ENCODE measurements around the gene IQCM.
"Not testable (repeated sequence)": the region's sequence is repeated elsewhere in the genome, so short reads cannot be mapped to it uniquely, and the experiment has no call there.

IQCM gene

DNA sequence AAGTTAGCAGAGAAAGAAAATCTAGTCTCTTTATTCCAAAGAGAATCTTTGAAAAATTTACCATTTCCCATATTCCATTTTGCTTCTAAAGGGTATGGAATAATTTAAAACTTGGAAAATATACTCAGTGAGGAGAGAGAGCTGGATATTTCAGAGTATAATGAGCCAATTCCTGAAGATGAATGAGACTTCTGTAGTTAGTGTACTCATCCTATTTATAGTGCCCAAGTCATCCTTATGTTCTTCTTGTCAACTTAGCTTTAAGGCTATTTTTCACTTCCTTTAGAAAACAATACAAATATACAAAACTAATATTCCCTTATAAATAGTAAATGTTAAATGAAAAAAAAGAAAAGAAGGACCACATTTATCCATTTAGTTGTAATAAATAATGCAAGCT lies 302.6 kb downstream of the IQCM start:
- no peaks in the 10 kb centered on the region for H4K20me1 ChIP-seq (ENCODE audit: insufficient read depth, low read length, poor library complexity, severe bottlenecking)
- H3K9ac ChIP-seq (ENCODE audit: low read depth, low read length, poor library complexity, severe bottlenecking) = no peak overlapping the region
- H3F3A ChIP-seq (ENCODE audit: low read depth) = no peaks in the 10 kb centered on the region
- no peaks in the 10 kb centered on the region for H3K9me2 ChIP-seq (replicated peaks; ENCODE audit: low read depth, low read length)
- H3K27me3 ChIP-seq (ENCODE audit: insufficient read depth, low read length, poor library complexity, severe bottlenecking) = no peaks in the 10 kb centered on the region
- no peaks in the 10 kb centered on the region for H3K9me3 ChIP-seq (ENCODE audit: insufficient read depth, low read depth, low read length)
- H3K79me2 ChIP-seq (ENCODE audit: insufficient read depth, low read length) = no peaks in the 10 kb centered on the region
- H3K4me3 ChIP-seq (ENCODE audit: low read length, poor library complexity, severe bottlenecking) = no peak overlapping the region
- no peaks in the 10 kb centered on the region for H3K4me1 ChIP-seq (ENCODE audit: insufficient read depth, low read length, poor library complexity, severe bottlenecking)
- H2AFZ ChIP-seq (ENCODE audit: low read length) = no peak overlapping the region
- TF ChIP-seq EZH2phosphoT487 (IDR thresholded peaks at IDR 0.05; ENCODE audit: borderline replicate concordance) = no peak
- TF ChIP-seq, protein P1, sequence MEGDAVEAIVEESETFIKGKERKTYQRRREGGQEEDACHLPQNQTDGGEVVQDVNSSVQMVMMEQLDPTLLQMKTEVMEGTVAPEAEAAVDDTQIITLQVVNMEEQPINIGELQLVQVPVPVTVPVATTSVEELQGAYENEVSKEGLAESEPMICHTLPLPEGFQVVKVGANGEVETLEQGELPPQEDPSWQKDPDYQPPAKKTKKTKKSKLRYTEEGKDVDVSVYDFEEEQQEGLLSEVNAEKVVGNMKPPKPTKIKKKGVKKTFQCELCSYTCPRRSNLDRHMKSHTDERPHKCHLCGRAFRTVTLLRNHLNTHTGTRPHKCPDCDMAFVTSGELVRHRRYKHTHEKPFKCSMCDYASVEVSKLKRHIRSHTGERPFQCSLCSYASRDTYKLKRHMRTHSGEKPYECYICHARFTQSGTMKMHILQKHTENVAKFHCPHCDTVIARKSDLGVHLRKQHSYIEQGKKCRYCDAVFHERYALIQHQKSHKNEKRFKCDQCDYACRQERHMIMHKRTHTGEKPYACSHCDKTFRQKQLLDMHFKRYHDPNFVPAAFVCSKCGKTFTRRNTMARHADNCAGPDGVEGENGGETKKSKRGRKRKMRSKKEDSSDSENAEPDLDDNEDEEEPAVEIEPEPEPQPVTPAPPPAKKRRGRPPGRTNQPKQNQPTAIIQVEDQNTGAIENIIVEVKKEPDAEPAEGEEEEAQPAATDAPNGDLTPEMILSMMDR (conservative IDR thresholded peaks at IDR 0.05; ENCODE audit: low read length) = no peak
- H3K4me2 ChIP-seq (ENCODE audit: low read depth, low read length, poor library complexity, severe bottlenecking) = no peak overlapping the region
- H3K36me3 ChIP-seq (ENCODE audit: insufficient read depth, low read length) = no peaks in the 10 kb centered on the region

DNA sequence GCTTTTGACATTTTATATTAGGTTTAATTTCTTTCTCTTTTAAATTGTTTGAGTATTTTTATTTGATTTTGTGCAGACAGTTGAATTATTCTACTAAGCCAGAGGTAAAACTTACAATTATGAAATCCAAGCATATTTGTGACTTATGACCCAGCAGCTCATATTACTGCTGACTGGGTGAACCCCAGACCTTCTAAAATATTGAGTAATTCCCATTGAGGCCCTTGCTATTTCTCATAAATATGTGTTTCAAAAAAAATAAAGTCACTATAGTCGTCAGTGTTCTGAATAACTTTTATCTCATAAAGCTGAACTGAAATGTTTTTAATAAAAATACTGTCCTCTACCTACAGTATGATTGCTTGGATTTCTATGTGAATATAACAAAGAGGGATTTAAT lies 303.1 kb downstream of the IQCM start:
- H3F3A ChIP-seq (ENCODE audit: low read depth) = no peaks in the 10 kb centered on the region
- no peak overlapping the region for H3K9ac ChIP-seq (ENCODE audit: low read depth, low read length, poor library complexity, severe bottlenecking)
- TF ChIP-seq, protein P1 (conservative IDR thresholded peaks at IDR 0.05; ENCODE audit: low read length) = no peak
- no peak for TF ChIP-seq EZH2phosphoT487 (IDR thresholded peaks at IDR 0.05; ENCODE audit: borderline replicate concordance)
- H3K79me2 ChIP-seq (ENCODE audit: insufficient read depth, low read length) = no peaks in the 10 kb centered on the region
- H3K4me3 ChIP-seq (ENCODE audit: low read length, poor library complexity, severe bottlenecking) = no peak overlapping the region
- H3K4me2 ChIP-seq (ENCODE audit: low read depth, low read length, poor library complexity, severe bottlenecking) = no peak overlapping the region
- H3K9me3 ChIP-seq (ENCODE audit: insufficient read depth, low read depth, low read length) = no peaks in the 10 kb centered on the region
- H3K9me2 ChIP-seq (replicated peaks; ENCODE audit: low read depth, low read length) = no peaks in the 10 kb centered on the region
- H3K4me1 ChIP-seq (ENCODE audit: insufficient read depth, low read length, poor library complexity, severe bottlenecking) = no peaks in the 10 kb centered on the region
- H4K20me1 ChIP-seq (ENCODE audit: insufficient read depth, low read length, poor library complexity, severe bottlenecking) = no peaks in the 10 kb centered on the region
- H3K36me3 ChIP-seq (ENCODE audit: insufficient read depth, low read length) = no peaks in the 10 kb centered on the region
- no peaks in the 10 kb centered on the region for H3K27me3 ChIP-seq (ENCODE audit: insufficient read depth, low read length, poor library complexity, severe bottlenecking)
- no peak overlapping the region for H2AFZ ChIP-seq (ENCODE audit: low read length)

DNA sequence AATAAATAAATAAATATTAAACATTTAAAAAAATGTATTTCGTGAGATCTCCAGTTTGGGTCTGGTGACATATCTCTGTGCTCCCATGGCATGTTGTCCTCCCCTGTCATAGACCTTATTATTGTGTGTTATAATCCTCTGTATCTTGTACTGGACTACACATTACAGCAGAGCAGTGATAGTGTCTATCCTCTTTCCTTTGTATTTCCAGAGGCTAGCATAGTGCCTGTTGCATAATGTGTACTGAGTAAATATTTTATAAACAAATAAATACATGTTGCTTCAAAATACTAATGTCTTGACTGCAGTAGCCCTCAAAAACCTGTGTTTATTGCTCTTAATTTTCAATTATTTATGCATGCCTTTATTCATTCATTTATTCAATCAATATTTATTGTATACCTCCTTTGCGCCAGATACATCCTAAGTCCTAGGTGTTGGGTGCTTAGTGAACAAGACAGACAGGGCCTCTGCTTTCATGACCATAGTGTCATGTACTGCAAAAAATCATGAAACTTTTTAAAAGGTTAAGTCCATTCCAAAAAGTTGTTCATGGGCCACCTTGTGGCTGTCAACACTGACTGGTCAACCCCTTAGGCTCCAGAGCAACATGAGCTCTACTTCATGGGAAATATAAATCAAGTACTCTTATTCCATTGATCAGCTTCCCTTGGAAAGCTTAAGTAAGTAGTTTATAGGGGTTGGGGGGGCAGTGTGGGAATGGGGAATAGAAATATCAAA lies 303.9 kb downstream of the IQCM start:
- Histone ChIP-seq H3K4me2 (ENCODE audit: low read depth, low read length, poor library complexity, severe bottlenecking) (no peak overlapping the region), H3K79me2 (ENCODE audit: insufficient read depth, low read length) (no peaks in the 10 kb centered on the region), H4K20me1 (ENCODE audit: insufficient read depth, low read length, poor library complexity, severe bottlenecking) (no peaks in the 10 kb centered on the region), H3K4me3 (ENCODE audit: low read length, poor library complexity, severe bottlenecking) (no peak overlapping the region), H3K9me3 (ENCODE audit: insufficient read depth, low read depth, low read length) (no peaks in the 10 kb centered on the region), H2AFZ (ENCODE audit: low read length) (no peak overlapping the region), H3K9ac (ENCODE audit: low read depth, low read length, poor library complexity, severe bottlenecking) (no peak overlapping the region), H3K9me2 (replicated peaks; ENCODE audit: low read depth, low read length) (no peaks in the 10 kb centered on the region), H3F3A (ENCODE audit: low read depth) (no peaks in the 10 kb centered on the region), H3K36me3 (ENCODE audit: insufficient read depth, low read length) (no peaks in the 10 kb centered on the region), H3K4me1 (ENCODE audit: insufficient read depth, low read length, poor library complexity, severe bottlenecking) (no peaks in the 10 kb centered on the region), H3K27me3 (ENCODE audit: insufficient read depth, low read length, poor library complexity, severe bottlenecking) (no peaks in the 10 kb centered on the region)
- no peak for TF ChIP-seq EZH2phosphoT487 (IDR thresholded peaks at IDR 0.05; ENCODE audit: borderline replicate concordance)
- TF ChIP-seq, protein P1 (conservative IDR thresholded peaks at IDR 0.05; ENCODE audit: low read length) = no peak

DNA sequence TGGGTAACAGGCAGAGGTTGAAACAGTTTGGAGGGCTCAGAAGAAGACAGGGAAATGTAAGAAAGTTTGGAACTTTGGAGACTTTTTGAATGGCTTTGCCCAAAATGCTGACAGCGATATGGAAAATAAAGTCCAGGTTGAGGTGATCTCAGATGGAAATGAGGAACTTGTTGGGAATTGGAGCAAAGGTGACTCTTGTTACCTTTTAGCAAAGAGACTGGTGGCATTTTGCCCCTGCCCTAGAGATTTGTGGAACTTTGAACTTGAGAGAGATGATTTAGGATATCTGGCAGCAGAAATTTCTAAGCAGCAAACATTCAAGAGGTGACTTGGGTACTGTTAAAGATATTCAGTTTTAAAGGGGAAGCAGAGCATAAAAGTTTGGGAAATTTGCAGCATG lies 308.3 kb downstream of the IQCM start:
- H3K4me1 ChIP-seq (ENCODE audit: insufficient read depth, low read length, poor library complexity, severe bottlenecking); H3K9ac ChIP-seq (ENCODE audit: low read depth, low read length, poor library complexity, severe bottlenecking); H3K36me3 ChIP-seq (ENCODE audit: insufficient read depth, low read length); H3K27me3 ChIP-seq (ENCODE audit: insufficient read depth, low read length, poor library complexity, severe bottlenecking); H3K79me2 ChIP-seq (ENCODE audit: insufficient read depth, low read length); H4K20me1 ChIP-seq (ENCODE audit: insufficient read depth, low read length, poor library complexity, severe bottlenecking); H3F3A ChIP-seq (ENCODE audit: low read depth); H3K4me2 ChIP-seq (ENCODE audit: low read depth, low read length, poor library complexity, severe bottlenecking); H3K9me3 ChIP-seq (ENCODE audit: insufficient read depth, low read depth, low read length); H3K4me3 ChIP-seq (ENCODE audit: low read length, poor library complexity, severe bottlenecking); H2AFZ ChIP-seq (ENCODE audit: low read length); H3K9me2 ChIP-seq (replicated peaks; ENCODE audit: low read depth, low read length): not testable (repeated sequence)

Data from Loucy (cell line).